GM12891 (cell line): ENCODE measurements around the gene ZSCAN1.

Source experiments
- POLR2A ChIP-seq: IDR thresholded peaks from 2 replicates; pipeline ENCODE4 v1.6.1; 2011; ENCODE audit warnings: low read depth, low read length, control low read depth
- POLR2AphosphoS5 ChIP-seq: IDR thresholded peaks from 2 replicates; pipeline ENCODE4 v1.6.1; 2011; ENCODE audit warnings: low read depth, low read length, control low read depth
- TAF1 ChIP-seq: IDR thresholded peaks from 2 replicates; pipeline ENCODE4 v1.6.1; 2011; ENCODE audit warnings: low read depth, low read length, control low read depth

DNA sequence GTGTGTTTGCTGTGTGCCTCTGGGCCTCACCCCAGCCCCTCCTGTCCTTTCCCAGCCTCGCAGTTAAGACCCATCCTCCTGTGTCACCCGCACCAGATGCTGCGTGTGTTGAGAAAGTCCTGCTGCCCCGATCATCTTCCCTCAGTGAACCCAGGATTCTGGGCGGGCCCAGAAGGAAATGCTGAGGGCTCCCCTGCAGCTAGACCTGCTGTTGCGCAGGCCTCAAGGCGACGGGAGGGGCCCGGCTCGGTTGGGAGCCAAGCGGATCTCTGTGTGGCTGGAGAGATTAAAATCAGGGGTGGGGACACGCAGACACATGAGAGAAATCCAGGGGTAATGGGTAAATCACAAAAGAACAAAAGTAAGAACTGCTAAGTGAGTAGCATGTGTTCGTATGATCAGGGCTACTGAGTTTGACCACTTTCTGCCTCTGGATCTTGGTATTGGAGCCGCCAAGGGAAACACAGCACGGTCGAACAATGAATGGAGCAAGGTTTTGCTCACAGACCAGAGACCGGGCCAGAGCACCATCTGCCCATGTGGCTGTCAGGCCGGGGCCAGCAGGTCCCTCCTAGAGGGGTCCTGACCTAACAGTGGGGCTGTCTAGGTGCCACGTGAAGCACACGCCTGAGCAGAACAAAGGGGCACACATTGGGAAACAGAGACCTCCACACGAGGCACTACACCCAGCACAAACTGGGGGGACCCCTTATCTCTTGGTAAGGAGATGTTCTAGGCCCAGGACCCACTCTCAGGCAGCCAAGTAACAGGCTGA, 7.1 kb downstream of the ZSCAN1 start:
- TF ChIP-seq POLR2A (no peak), TAF1 (no peak), POLR2AphosphoS5 (no peak)
